ENCODE data around the gene ARFGAP1.

The ARFGAP1 gene

GRCh38 chr20:63260521-63260920 lies 12.1 kb upstream of the ARFGAP1 start:
- peaks cover 3% of the 10 kb centered on the region; the same call in 1 of the 2 replicates for H3K36me3 ChIP-seq (ENCODE audit: control insufficient read depth, insufficient read depth, low read length)
- no peaks in the 10 kb centered on the region for H3K27me3 ChIP-seq (ENCODE audit: control insufficient read depth, insufficient read depth, low read length)
- no peak overlapping the region for H3K27ac ChIP-seq (ENCODE audit: low read length)
- no peak for DNase-seq (ENCODE audit: low read depth, low spot score)
- WGBS (ENCODE audit: insufficient coverage, insufficient read length) = no CpG with 5 or more reads among the region's 15 CpGs
- no peak overlapping the region for H3K4me3 ChIP-seq (ENCODE audit: low read length)
- H3K9me3 ChIP-seq (ENCODE audit: control insufficient read depth, insufficient read depth, low read length) = no peaks in the 10 kb centered on the region
- no peaks in the 10 kb centered on the region; the same call in 1 of the 2 replicates for H3K4me1 ChIP-seq (ENCODE audit: control insufficient read depth, insufficient read depth, low read length)

GRCh38 chr20:63261060-63261794 lies 11.4 kb upstream of the ARFGAP1 start:
- no CpG with 5 or more reads among the region's 25 CpGs for WGBS (ENCODE audit: insufficient coverage, insufficient read length)
- H3K4me1 ChIP-seq (ENCODE audit: control insufficient read depth, insufficient read depth, low read length) = no peaks in the 10 kb centered on the region; the same call in 1 of the 2 replicates
- DNase-seq (ENCODE audit: low read depth, low spot score) = no peak
- H3K4me3 ChIP-seq (ENCODE audit: low read length) = no peak overlapping the region
- no peaks in the 10 kb centered on the region for H3K27me3 ChIP-seq (ENCODE audit: control insufficient read depth, insufficient read depth, low read length)
- no peaks in the 10 kb centered on the region for H3K9me3 ChIP-seq (ENCODE audit: control insufficient read depth, insufficient read depth, low read length)
- H3K27ac ChIP-seq (ENCODE audit: low read length) = no peak overlapping the region
- H3K36me3 ChIP-seq (ENCODE audit: control insufficient read depth, insufficient read depth, low read length) = peaks cover 3% of the 10 kb centered on the region; the same call in 1 of the 2 replicates

- Histone ChIP-seq H3K4me1 (ENCODE audit: control insufficient read depth, insufficient read depth, low read length) (no peaks in the 10 kb centered on the region; the same call in 1 of the 2 replicates), H3K27me3 (ENCODE audit: control insufficient read depth, insufficient read depth, low read length) (no peaks in the 10 kb centered on the region), H3K27ac (ENCODE audit: low read length) (no peak overlapping the region), H3K4me3 (ENCODE audit: low read length) (no peak overlapping the region), H3K36me3 (ENCODE audit: control insufficient read depth, insufficient read depth, low read length) (peaks cover 3% of the 10 kb centered on the region; the same call in 1 of the 2 replicates), H3K9me3 (ENCODE audit: control insufficient read depth, insufficient read depth, low read length) (no peaks in the 10 kb centered on the region)
- 100% methylated on average over 1 of the region's 30 CpGs for WGBS (ENCODE audit: insufficient coverage, insufficient read length)
- DNase-seq (ENCODE audit: low read depth, low spot score) = no peak
These were observed 10.7 kb upstream of the ARFGAP1 start for GRCh38 chr20:63261795-63262528.

GRCh38 chr20:63262836-63263235 lies 9.8 kb upstream of the ARFGAP1 start:
- no peaks in the 10 kb centered on the region; the same call in 1 of the 2 replicates for H3K4me1 ChIP-seq (ENCODE audit: control insufficient read depth, insufficient read depth, low read length)
- no peaks in the 10 kb centered on the region for H3K9me3 ChIP-seq (ENCODE audit: control insufficient read depth, insufficient read depth, low read length)
- WGBS (ENCODE audit: insufficient coverage, insufficient read length) = no CpG with 5 or more reads among the region's 9 CpGs
- peaks cover 3% of the 10 kb centered on the region; the same call in 1 of the 2 replicates for H3K36me3 ChIP-seq (ENCODE audit: control insufficient read depth, insufficient read depth, low read length)
- no peak for DNase-seq (ENCODE audit: low read depth, low spot score)
- H3K27me3 ChIP-seq (ENCODE audit: control insufficient read depth, insufficient read depth, low read length) = no peaks in the 10 kb centered on the region
- no peak overlapping the region for H3K4me3 ChIP-seq (ENCODE audit: low read length)
- H3K27ac ChIP-seq (ENCODE audit: low read length) = no peak overlapping the region

GRCh38 chr20:63264000-63264399 lies 8.6 kb upstream of the ARFGAP1 start:
- Histone ChIP-seq H3K4me3 (ENCODE audit: low read length) (no peak overlapping the region), H3K36me3 (ENCODE audit: control insufficient read depth, insufficient read depth, low read length) (peaks cover 3% of the 10 kb centered on the region; the same call in 1 of the 2 replicates), H3K27ac (ENCODE audit: low read length) (no peak overlapping the region), H3K27me3 (ENCODE audit: control insufficient read depth, insufficient read depth, low read length) (no peaks in the 10 kb centered on the region), H3K9me3 (ENCODE audit: control insufficient read depth, insufficient read depth, low read length) (no peaks in the 10 kb centered on the region), H3K4me1 (ENCODE audit: control insufficient read depth, insufficient read depth, low read length) (no peaks in the 10 kb centered on the region; the same call in 1 of the 2 replicates)
- DNase-seq (ENCODE audit: low read depth, low spot score) = no peak
- WGBS (ENCODE audit: insufficient coverage, insufficient read length) = no CpG with 5 or more reads among the region's 10 CpGs

- no CpG with 5 or more reads among the region's 14 CpGs for WGBS (ENCODE audit: insufficient coverage, insufficient read length)
- Histone ChIP-seq H3K36me3 (ENCODE audit: control insufficient read depth, insufficient read depth, low read length) (peaks cover 3% of the 10 kb centered on the region; the same call in 1 of the 2 replicates), H3K4me3 (ENCODE audit: low read length) (no peak overlapping the region), H3K9me3 (ENCODE audit: control insufficient read depth, insufficient read depth, low read length) (no peaks in the 10 kb centered on the region), H3K27me3 (ENCODE audit: control insufficient read depth, insufficient read depth, low read length) (no peaks in the 10 kb centered on the region), H3K4me1 (ENCODE audit: control insufficient read depth, insufficient read depth, low read length) (no peaks in the 10 kb centered on the region; the same call in 1 of the 2 replicates), H3K27ac (ENCODE audit: low read length) (no peak overlapping the region)
- no peak for DNase-seq (ENCODE audit: low read depth, low spot score)
These were observed 8.1 kb upstream of the ARFGAP1 start for GRCh38 chr20:63264519-63264918.

- no peaks in the 10 kb centered on the region for H3K27me3 ChIP-seq (ENCODE audit: control insufficient read depth, insufficient read depth, low read length)
- no peak for DNase-seq (ENCODE audit: low read depth, low spot score)
These were observed 6.6 kb upstream of the ARFGAP1 start for GRCh38 chr20:63265891-63266515.

GRCh38 chr20:63267691-63268090 lies 4.9 kb upstream of the ARFGAP1 start:
- no peaks in the 10 kb centered on the region; the same call in 1 of the 2 replicates for H3K4me1 ChIP-seq (ENCODE audit: control insufficient read depth, insufficient read depth, low read length)
- H3K36me3 ChIP-seq (ENCODE audit: control insufficient read depth, insufficient read depth, low read length) = no peaks in the 10 kb centered on the region
- no peaks in the 10 kb centered on the region for H3K27me3 ChIP-seq (ENCODE audit: control insufficient read depth, insufficient read depth, low read length)
- no peak overlapping the region for H3K27ac ChIP-seq (ENCODE audit: low read length)
- no peaks in the 10 kb centered on the region for H3K9me3 ChIP-seq (ENCODE audit: control insufficient read depth, insufficient read depth, low read length)
- DNase-seq (ENCODE audit: low read depth, low spot score) = no peak
- no CpG with 5 or more reads among the region's 9 CpGs for WGBS (ENCODE audit: insufficient coverage, insufficient read length)
- H3K4me3 ChIP-seq (ENCODE audit: low read length) = no peak overlapping the region

More at GRCh38 chr20:63265891-63266515, 6.6 kb upstream of the ARFGAP1 start:
- WGBS (ENCODE audit: insufficient coverage, insufficient read length) = no CpG with 5 or more reads among the region's 12 CpGs
- Histone ChIP-seq H3K9me3 (ENCODE audit: control insufficient read depth, insufficient read depth, low read length) (no peaks in the 10 kb centered on the region), H3K4me1 (ENCODE audit: control insufficient read depth, insufficient read depth, low read length) (no peaks in the 10 kb centered on the region; the same call in 1 of the 2 replicates), H3K4me3 (ENCODE audit: low read length) (no peak overlapping the region), H3K27ac (ENCODE audit: low read length) (no peak overlapping the region), H3K36me3 (ENCODE audit: control insufficient read depth, insufficient read depth, low read length) (no peaks in the 10 kb centered on the region; the same call in 1 of the 2 replicates)

- no peak for DNase-seq (ENCODE audit: low read depth, low spot score)
- no peaks in the 10 kb centered on the region for H3K27me3 ChIP-seq (ENCODE audit: control insufficient read depth, insufficient read depth, low read length)
- no CpG with 5 or more reads among the region's 7 CpGs for WGBS (ENCODE audit: insufficient coverage, insufficient read length)
These were observed 4.4 kb upstream of the ARFGAP1 start for GRCh38 chr20:63268256-63268655.

More at GRCh38 chr20:63268256-63268655, 4.4 kb upstream of the ARFGAP1 start:
- no peaks in the 10 kb centered on the region for H3K9me3 ChIP-seq (ENCODE audit: control insufficient read depth, insufficient read depth, low read length)
- no peaks in the 10 kb centered on the region for H3K4me1 ChIP-seq (ENCODE audit: control insufficient read depth, insufficient read depth, low read length)
- no peak overlapping the region for H3K27ac ChIP-seq (ENCODE audit: low read length)
- no peak overlapping the region for H3K4me3 ChIP-seq (ENCODE audit: low read length)
- no peaks in the 10 kb centered on the region for H3K36me3 ChIP-seq (ENCODE audit: control insufficient read depth, insufficient read depth, low read length)
